GM21526 (cell line): Measurements from ENCODE around the gene TBC1D16.
"Not testable (repeated sequence)": the region's sequence is repeated elsewhere in the genome, so short reads cannot be mapped to it uniquely, and the experiment has no call there.

Experiments used
- ATAC-seq: cut with Tn5 transposase; IDR thresholded peaks from one replicate; pipeline ENCODE4 v1.9.1; 2021; ENCODE audit warnings: moderate library complexity; ENCODE audit not compliant: unreplicated experiment, low FRiP score

Gene TBC1D16

DNA sequence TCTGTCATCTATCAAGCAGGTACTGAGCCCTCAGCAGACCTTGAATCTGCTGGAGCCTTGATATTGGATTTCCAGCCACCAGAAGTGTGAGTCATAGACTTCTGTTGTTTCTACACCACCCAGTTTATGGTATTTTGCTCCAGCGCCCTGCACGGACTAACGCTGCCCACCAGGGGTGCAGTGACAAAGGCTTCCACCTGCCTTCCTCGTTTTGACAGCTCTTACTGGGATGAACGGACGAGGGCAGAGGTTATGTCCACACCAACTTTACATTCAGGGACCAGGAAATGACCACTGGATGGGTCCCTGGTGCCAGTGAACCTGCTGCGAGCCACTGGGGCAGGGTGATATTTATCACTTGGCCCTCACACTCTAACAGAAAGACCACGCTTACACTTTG, 129.8 kb downstream of the TBC1D16 start:
- ATAC-seq, result no peak

DNA sequence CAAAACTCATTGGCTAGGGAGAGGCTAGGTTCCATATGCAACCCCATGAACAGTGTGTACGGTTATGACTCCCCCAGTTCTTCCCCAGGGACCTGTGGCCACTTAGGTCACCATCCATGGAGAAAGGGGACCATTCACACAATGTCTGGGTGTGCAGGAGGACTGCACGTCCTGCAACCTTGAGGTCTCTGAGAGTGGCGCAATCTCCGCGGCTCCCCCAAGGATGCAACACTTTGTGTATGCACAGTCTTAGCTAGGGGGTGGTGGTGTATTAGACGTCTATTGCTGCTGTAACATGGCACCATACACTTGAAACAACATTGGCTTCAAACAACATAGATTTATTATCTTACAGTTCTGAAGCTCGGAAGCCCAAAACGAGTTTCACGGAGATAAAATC, 130.8 kb downstream of the TBC1D16 start:
- ATAC-seq, result no peak

DNA sequence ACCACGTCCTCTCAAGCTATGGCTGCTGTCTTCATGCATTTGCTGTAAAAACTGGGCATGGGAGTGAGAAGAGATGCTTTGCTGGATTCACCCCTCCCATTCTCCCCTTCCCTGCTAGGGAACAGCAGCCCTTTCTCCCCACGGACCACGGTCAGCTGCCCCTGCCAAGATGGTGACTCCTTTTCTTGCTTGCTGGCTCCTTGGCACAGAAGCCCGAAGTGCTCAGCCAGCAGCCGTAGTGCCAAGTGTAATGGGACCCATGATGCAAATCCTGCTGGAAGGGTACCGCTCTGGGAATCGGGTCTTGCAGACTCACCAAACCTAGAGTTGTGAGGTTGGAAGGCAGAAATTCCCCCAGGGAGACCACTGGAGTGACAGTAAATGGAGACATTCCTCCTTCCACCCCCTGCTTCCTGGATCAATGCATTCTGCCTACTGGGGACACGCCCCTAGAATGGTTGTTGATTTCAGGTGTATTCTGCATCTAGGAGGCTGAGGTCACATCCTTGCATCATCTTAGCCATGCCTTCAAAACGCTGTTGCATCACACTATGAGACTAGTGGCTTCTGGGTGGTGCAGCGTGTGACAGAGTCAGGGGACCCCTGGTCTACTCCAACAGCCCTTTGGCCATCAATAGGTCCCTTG, 133.4 kb downstream of the TBC1D16 start:
- no peak for ATAC-seq

DNA sequence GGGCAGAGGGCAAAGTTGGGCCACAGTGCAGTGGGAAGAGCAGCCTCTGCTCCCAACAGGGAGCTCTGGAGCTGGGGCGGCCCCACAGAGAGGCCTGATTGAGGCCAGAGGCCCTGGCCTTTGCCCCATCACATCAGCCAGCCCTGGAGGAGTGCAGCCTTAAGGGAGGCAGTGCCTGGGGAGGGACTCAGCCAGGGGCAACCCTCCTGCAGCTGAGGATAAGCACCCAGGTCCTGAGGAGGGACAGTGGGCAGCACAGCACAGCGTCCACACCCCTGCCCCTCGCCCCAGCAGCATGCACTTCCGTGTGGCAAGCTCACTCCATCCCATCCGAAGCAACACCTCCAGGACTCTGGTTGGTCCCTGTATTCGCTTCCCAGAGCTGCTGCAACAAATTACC, 134.5 kb downstream of the TBC1D16 start:
- no peak for ATAC-seq

GRCh38 chr17:79899584-79899983, 136.1 kb downstream of the TBC1D16 start:
- no peak for ATAC-seq

- ATAC-seq, result no peak
Observed at GRCh38 chr17:79897243-79898063, 138.2 kb downstream of the TBC1D16 start.

GRCh38 chr17:79893457-79893856, 142.2 kb downstream of the TBC1D16 start:
- ATAC-seq, result not testable (repeated sequence)

GRCh38 chr17:79892457-79893241, 143.0 kb downstream of the TBC1D16 start:
- ATAC-seq, result no peak

DNA sequence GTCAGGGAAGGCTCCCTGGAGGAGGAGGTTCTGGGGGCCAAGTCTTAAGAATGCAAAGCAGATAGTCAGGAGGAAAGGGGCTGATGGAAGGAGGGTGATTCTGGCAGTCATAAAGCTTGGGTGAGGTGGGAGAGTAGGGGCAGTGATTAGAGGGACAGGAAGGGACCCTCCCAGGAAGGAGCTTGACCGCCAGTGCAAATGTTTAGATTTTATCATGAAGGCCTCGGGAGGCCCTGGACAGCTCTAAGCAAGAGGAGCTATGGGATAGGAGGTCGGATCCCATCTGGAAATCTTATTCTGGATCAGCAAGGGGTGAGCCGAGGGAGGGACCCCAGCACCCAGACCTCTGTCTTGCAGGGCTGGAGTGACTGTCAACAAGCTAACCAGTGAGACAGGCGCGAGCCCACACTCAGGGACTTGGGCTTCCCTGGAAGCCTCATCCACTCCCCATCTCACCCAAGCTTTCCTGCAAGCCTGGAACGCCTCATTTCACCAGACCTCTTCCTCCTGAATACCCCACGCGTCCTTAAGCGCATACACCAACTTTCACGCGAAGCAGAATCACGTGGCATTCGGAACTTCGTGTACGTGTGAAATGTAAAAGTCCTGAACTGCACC, 144.4 kb downstream of the TBC1D16 start:
- ATAC-seq, result no peak

- no peak for ATAC-seq
Observed at GRCh38 chr17:79890706-79891105, 145.0 kb downstream of the TBC1D16 start.

DNA sequence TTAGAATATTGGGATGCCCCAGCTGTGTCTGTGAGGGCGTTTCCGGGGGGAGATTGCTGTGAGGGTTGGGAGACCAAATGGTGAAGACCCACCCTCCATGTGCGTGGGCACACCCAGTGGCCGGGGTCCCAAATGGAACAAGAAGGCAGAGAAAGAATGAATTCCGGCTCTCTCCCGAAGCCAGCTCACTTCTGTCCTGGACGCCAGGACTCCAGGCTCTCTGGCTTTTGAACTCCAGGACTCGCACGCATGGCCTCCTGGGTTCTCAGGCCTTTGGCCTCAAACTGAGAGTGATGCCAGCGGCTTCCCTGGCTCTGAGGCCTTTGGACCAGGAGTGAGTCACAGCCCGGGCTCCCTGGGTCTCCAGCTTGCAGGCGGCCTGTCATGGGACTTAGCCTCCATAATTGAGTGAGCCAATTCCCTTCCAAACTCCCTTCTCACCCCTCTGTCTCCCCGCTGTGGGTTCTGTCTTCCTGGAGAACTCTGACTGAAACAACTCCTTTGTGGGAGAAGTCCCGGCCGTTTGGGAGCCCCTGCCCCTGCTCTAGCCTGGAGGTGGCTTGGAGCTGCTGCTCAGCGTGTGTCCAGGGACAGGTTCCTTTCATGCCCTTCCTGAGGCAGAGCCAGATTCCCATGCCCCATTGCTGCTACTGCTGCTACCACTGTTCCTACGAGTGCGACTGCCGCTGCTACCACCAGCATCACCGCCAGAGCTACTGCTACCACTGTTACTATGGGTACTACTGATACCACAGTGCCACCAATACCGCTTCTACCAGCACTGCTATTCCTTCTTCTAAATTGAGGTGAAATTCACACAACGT, 146.6 kb downstream of the TBC1D16 start:
- ATAC-seq, result no peak

- ATAC-seq, result no peak
Observed at GRCh38 chr17:79888009-79888540, 147.6 kb downstream of the TBC1D16 start.

DNA sequence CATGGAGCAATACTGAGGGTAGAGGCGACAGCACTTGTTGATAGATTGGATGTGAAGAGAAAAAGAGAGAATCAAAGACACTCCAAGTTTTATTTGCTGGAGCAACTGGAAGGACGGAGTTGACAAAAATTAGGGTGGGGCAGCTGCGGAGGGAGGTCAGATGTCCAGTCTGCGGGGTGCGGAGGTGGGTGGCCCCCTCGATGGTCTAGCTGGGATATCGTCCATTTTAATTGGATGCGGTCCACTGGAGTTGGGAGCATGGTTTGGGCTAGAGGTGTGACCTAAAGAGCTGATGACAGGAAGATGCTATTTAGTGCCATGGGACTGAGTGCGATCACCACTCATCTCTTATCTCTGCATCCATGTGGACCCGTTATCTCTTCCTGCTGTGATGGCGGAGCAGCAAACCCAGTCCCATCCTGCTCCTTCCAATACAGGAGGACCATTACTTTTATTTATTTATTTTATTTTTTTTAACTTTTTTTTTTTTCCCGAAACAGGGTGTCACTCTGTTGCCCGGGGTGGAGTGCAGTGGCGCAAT, 148.2 kb downstream of the TBC1D16 start:
- no peak for ATAC-seq

- ATAC-seq, result no peak
Observed at GRCh38 chr17:79883202-79883601, 152.5 kb downstream of the TBC1D16 start.
